K562 (cell line): ENCODE data around the gene TMEM126A. TPM values are rescaled to one million over a fixed set of nuclear protein-coding genes. Genes with fewer than 3 reads are reported as not detected.
A peak's percentile ranks its signal among the peaks of the same experiment; 100 is the strongest.

ENCODE experiments used
- BACH1 ChIP-seq: fragments of 200-800 bp; sonication (Bioruptor generic); IDR thresholded peaks from 2 replicates; pipeline ENCODE4 v1.6.1; 2016; ENCODE audit warnings: missing genetic modification characterization, missing compliant biosample characterization
- CEBPB ChIP-seq: fragments of 450-650 bp; IDR thresholded peaks from 2 replicates; pipeline ENCODE4 v1.6.1; 2016; ENCODE audit warnings: missing genetic modification characterization, missing compliant biosample characterization
- CSDE1 ChIP-seq, 2 experiments: fragments of 450-650 bp; IDR thresholded peaks; 2 replicates each; pipeline ENCODE4 v1.6.1; 2016; ENCODE audit warnings: mild to moderate bottlenecking in 1 of 2
- CXXC5 ChIP-seq: fragments of 250-450 bp; sonication (Bioruptor Pico); IDR thresholded peaks from 2 replicates; pipeline ENCODE4 v1.8.0; 2022; ENCODE audit warnings: inconsistent platforms, mild to moderate bottlenecking, moderate library complexity
- DPF2 ChIP-seq: fragments of 450-650 bp; IDR thresholded peaks from 2 replicates; pipeline ENCODE4 v1.6.1; 2016
- E2F4 ChIP-seq: sonication (generic); formaldehyde crosslinking; IDR thresholded peaks from 2 replicates; pipeline ENCODE4 v1.8.0; 2022; ENCODE audit warnings: mild to moderate bottlenecking, low read depth, missing genetic modification reagents
- ETV6 ChIP-seq, 3 experiments: fragments of 150-350 bp in 1 of 3; sonication (generic) in 1 of 3; formaldehyde crosslinking in 1 of 3; IDR thresholded peaks; 2 replicates each; pipeline versions ENCODE4 v1.6.1 to v1.8.0; 2014 to 2022; ENCODE audit warnings: borderline replicate concordance in 2 of 3, low read depth in 2 of 3, antibody characterized with exemption in 1 of 3, low read length in 1 of 3, mild to moderate bottlenecking in 1 of 3, missing genetic modification reagents in 1 of 3
- FOXP1 ChIP-seq: sonication (generic); formaldehyde crosslinking; IDR thresholded peaks from 2 replicates; pipeline ENCODE4 v1.8.0; 2022; ENCODE audit warnings: mild to moderate bottlenecking, missing genetic modification reagents
- MTA1 ChIP-seq: fragments of 450-650 bp; IDR thresholded peaks from 2 replicates; pipeline ENCODE4 v1.6.1; 2017; ENCODE audit warnings: borderline replicate concordance
- MXI1 ChIP-seq: IDR thresholded peaks from 2 replicates; pipeline ENCODE4 v1.6.1; 2011; ENCODE audit warnings: low read depth, mild to moderate bottlenecking, improper control_type of control experiment, low read length
- MYC ChIP-seq, 2 experiments: fragments of 250-450 bp in 1 of 2; sonication (Bioruptor Pico) in 1 of 2; IDR thresholded peaks; 2 replicates each; pipeline versions ENCODE4 v1.5.1 to v1.6.1; 2012 to 2021; ENCODE audit warnings: low read depth in 2 of 2, borderline replicate concordance in 1 of 2, improper control_type of control experiment in 1 of 2, low read length in 1 of 2, mild to moderate bottlenecking in 1 of 2, moderate library complexity in 1 of 2
- NFXL1 ChIP-seq: fragments of 450-650 bp; formaldehyde crosslinking; IDR thresholded peaks from 2 replicates; pipeline ENCODE4 v1.4.0; 2021; ENCODE audit warnings: mild to moderate bottlenecking
- PKNOX1 ChIP-seq: fragments of 450-650 bp; IDR thresholded peaks from 2 replicates; pipeline ENCODE4 v1.6.1; 2016
- PML ChIP-seq: IDR thresholded peaks from 2 replicates; pipeline ENCODE4 v1.6.1; 2012; ENCODE audit warnings: low read length, inconsistent platforms
- POLR2A ChIP-seq: fragments of 450-650 bp; conservative IDR thresholded peaks from 2 replicates; pipeline ENCODE4 v1.6.1; 2016
- SMAD4 ChIP-seq: fragments of 250-450 bp; sonication (Bioruptor Pico); conservative IDR thresholded peaks from 2 replicates; pipeline ENCODE4 v1.8.0; 2021; ENCODE audit warnings: inconsistent platforms, mild to moderate bottlenecking, moderate library complexity
- SMARCE1 ChIP-seq: fragments of 450-650 bp; IDR thresholded peaks from 2 replicates; pipeline ENCODE4 v1.7.1; 2016; ENCODE audit warnings: mild to moderate bottlenecking
- SUPT5H ChIP-seq: fragments of 450-650 bp; IDR thresholded peaks from 2 replicates; pipeline ENCODE4 v1.6.1; 2016
- TAF15 ChIP-seq: fragments of 200-400 bp; formaldehyde crosslinking; IDR thresholded peaks from 2 replicates; pipeline ENCODE4 v1.6.1; 2017; ENCODE audit warnings: mild to moderate bottlenecking, low read depth, low read length, moderate library complexity
- TSC22D4 ChIP-seq: fragments of 450-650 bp; IDR thresholded peaks from 2 replicates; pipeline ENCODE4 v1.6.1; 2016; ENCODE audit warnings: missing genetic modification characterization, missing biosample characterization, control low read depth
- ZBTB17 ChIP-seq: fragments of 450-650 bp; formaldehyde crosslinking; IDR thresholded peaks from 2 replicates; pipeline ENCODE4 v1.4.0; 2020; ENCODE audit warnings: mild to moderate bottlenecking
- ZBTB43 ChIP-seq: sonication (generic); formaldehyde crosslinking; IDR thresholded peaks from 2 replicates; pipeline ENCODE4 v1.8.0; 2023; ENCODE audit warnings: mild to moderate bottlenecking, missing genetic modification reagents
- ZFX ChIP-seq: sonication (generic); formaldehyde crosslinking; IDR thresholded peaks from 2 replicates; pipeline ENCODE4 v1.8.0; 2022; ENCODE audit warnings: mild to moderate bottlenecking, missing genetic modification reagents, moderate library complexity
- ZNF639 ChIP-seq, 2 experiments: fragments of 200-800 bp in 1 of 2; sonication (Bioruptor generic) in 1 of 2; sonication (generic) in 1 of 2; formaldehyde crosslinking in 1 of 2; IDR thresholded peaks in 1 of 2; conservative IDR thresholded peaks in 1 of 2; 2 replicates each; pipeline versions ENCODE4 v1.5.0 to v1.6.1; 2016 to 2020; ENCODE audit warnings: missing compliant biosample characterization in 1 of 2, missing genetic modification characterization in 1 of 2, missing genetic modification reagents in 1 of 2
- polyA plus RNA-seq, 8 experiments: library from polyadenylated mRNA; depleted of rRNA in 4 of 8; stranded (reverse) in 5 of 8; unstranded in 3 of 8; fragments of >200 nt; fragmentation: Nextera tagmentation in 2 of 8; fragmentation: Illumina TruSeq in 1 of 8; extraction: Ambion mirVana in 2 of 8; extraction: Trizol in 1 of 8; gene quantifications; 2 replicates each; pipeline versions ENCODE4 v1.2.1 to v1.2.3, GENCODE V29; 2011 to 2014; ENCODE audit warnings: inconsistent platforms in 1 of 8, missing spikeins in 1 of 8
- total RNA-seq, 7 experiments: library from RNA; depleted of rRNA in 6 of 7; stranded (reverse); fragments of >200 nt in 6 of 7; fragmentation: Illumina TruSeq in 2 of 7; extraction: Trizol in 2 of 7; gene quantifications; 2 replicates each; pipeline versions ENCODE4 v1.2.1 to v1.2.3, GENCODE V29; 2011 to 2021; ENCODE audit warnings: low replicate concordance in 1 of 7

The TMEM126A gene
- total and polyA plus RNA-seq, 9 of the 15 experiments (the other 6 are each of a cell fraction or from before 2014, with no cell fraction given), result 19.3 to 154 (median 56.3) TPM

GRCh38 chr11:85647604-85648299, at the start of gene TMEM126A (continued):
- peak; percentile 92 for TF ChIP-seq SUPT5H
- TF ChIP-seq TAF15, result no peak
- no peak for TF ChIP-seq TSC22D4 (tag)
- peak; percentile 59 for TF ChIP-seq CEBPB (tag)
- TF ChIP-seq POLR2A, result peak; percentile 96
- TF ChIP-seq PKNOX1, result peak; percentile 41
- no peak for TF ChIP-seq NFXL1 (CRISPR knock-in tag)
- 0 out of 2 replicates have a peak, but pooled peaks have one; percentile 34 for TF ChIP-seq ZBTB17
- TF ChIP-seq SMARCE1, result no peak
- peak in 1 of 2 experiments; percentile 8; a peak in 1 of 4 replicates for TF ChIP-seq CSDE1 (IDR thresholded peaks at IDR 0.05)
- peak; percentile 84 for TF ChIP-seq SMAD4 (CRISPR knock-in tag)
- peak; percentile 9; the same call in 1 of the 2 replicates for TF ChIP-seq DPF2
- TF ChIP-seq BACH1 (tag), result 0 out of 2 replicates have a peak, but pooled peaks have one; percentile 24
- TF ChIP-seq ZBTB43 (CRISPR knock-in tag), result no peak
- TF ChIP-seq MXI1, result peak; percentile 70
- TF ChIP-seq MYC (IDR thresholded peaks at IDR 0.05; ENCODE audit: low read depth, low read length), result peak; percentile 84
- no peak for TF ChIP-seq MYC (CRISPR knock-in tag; IDR thresholded peaks at IDR 0.05; ENCODE audit: borderline replicate concordance, low read depth)
- no peak for TF ChIP-seq ETV6 (IDR thresholded peaks at IDR 0.05; ENCODE audit: borderline replicate concordance in 1 of 2, low read depth in 2 of 2, low read length in 1 of 2)
- TF ChIP-seq ETV6 (CRISPR knock-in tag; IDR thresholded peaks at IDR 0.05; ENCODE audit: borderline replicate concordance), result no peak
- TF ChIP-seq ZFX (CRISPR knock-in tag), result peak; percentile 86
- 0 out of 2 replicates have a peak, but pooled peaks have one; percentile 63 for TF ChIP-seq E2F4 (CRISPR knock-in tag)
- TF ChIP-seq ZNF639 (CRISPR knock-in tag; conservative IDR thresholded peaks at IDR 0.05 in 1 of 2, IDR thresholded peaks at IDR 0.05 in 1 of 2), result no peak
- TF ChIP-seq MTA1, result 0 out of 2 replicates have a peak, but pooled peaks have one; percentile 36
- TF ChIP-seq PML, result peak; percentile 84
- peak; percentile 73 for TF ChIP-seq CXXC5
- 0 out of 2 replicates have a peak, but pooled peaks have one; percentile 19 for TF ChIP-seq FOXP1
